Neural cell (in vitro differentiated cells): ENCODE results near the gene MYO10. TPM values are rescaled to one million over a fixed set of nuclear protein-coding genes. Genes with fewer than 3 reads are reported as not detected.

Experiments
- H2AFZ ChIP-seq: fragments of 200-600, 300-800 bp; sonication (generic), shearing (Covaris generic); 2 replicates; pipeline ENCODE4 v1.6.0; 2014; ENCODE audit warnings: low read depth, mild to moderate bottlenecking, antibody characterized with exemption, low read length, moderate library complexity
- H3F3A ChIP-seq: fragments of 200-600 bp; shearing (Covaris generic); 2 replicates; pipeline ENCODE4 v1.6.1; 2016; ENCODE audit warnings: mild to moderate bottlenecking, moderate library complexity, mixed read lengths, antibody characterized with exemption, low read length; ENCODE audit not compliant: insufficient read depth, poor library complexity, severe bottlenecking
- H3K27ac ChIP-seq: fragments of 200-600, 300-800 bp; sonication (generic), shearing (Covaris generic); 2 replicates; pipeline ENCODE4 v1.5.1; 2014; ENCODE audit warnings: mild to moderate bottlenecking, low read length, moderate library complexity
- H3K27me3 ChIP-seq: fragments of 300-800, 200-600 bp; sonication (generic), shearing (Covaris generic); 2 replicates; pipeline ENCODE4 v1.6.0; 2014; ENCODE audit warnings: mild to moderate bottlenecking, low read depth, low read length, moderate library complexity; ENCODE audit not compliant: insufficient read depth
- H3K36me3 ChIP-seq: fragments of 300-800, 200-600 bp; sonication (generic), shearing (Covaris generic); 2 replicates; pipeline ENCODE4 v1.5.1; 2014; ENCODE audit warnings: mild to moderate bottlenecking, antibody characterized with exemption, low read length, moderate library complexity; ENCODE audit not compliant: insufficient read depth
- H3K4me2 ChIP-seq: fragments of 300-800, 200-600 bp; sonication (generic), shearing (Covaris generic); 2 replicates; pipeline ENCODE4 v1.6.0; 2014; ENCODE audit warnings: mild to moderate bottlenecking, low read length
- H3K4me3 ChIP-seq: fragments of 300-800, 200-600 bp; sonication (generic), shearing (Covaris generic); 2 replicates; pipeline ENCODE4 v1.5.1; 2014; ENCODE audit warnings: mild to moderate bottlenecking, low read length, moderate library complexity
- H3K79me2 ChIP-seq: fragments of 200-600 bp; shearing (Covaris generic); replicated peaks from 2 replicates; pipeline ENCODE4 v1.6.0; 2014; ENCODE audit warnings: mild to moderate bottlenecking, low read length, moderate library complexity; ENCODE audit not compliant: insufficient read depth
- H3K9ac ChIP-seq: fragments of 300-800, 200-600 bp; sonication (generic), shearing (Covaris generic); 2 replicates; pipeline ENCODE4 v1.6.1; 2016; ENCODE audit warnings: mild to moderate bottlenecking, low read length, mixed read lengths
- H3K9me2 ChIP-seq: fragments of 200-600 bp; shearing (Covaris generic); 2 replicates; pipeline ENCODE4 v1.6.1; 2016; ENCODE audit warnings: mild to moderate bottlenecking, low read length, mixed read lengths; ENCODE audit not compliant: insufficient read depth
- H3K9me3 ChIP-seq: fragments of 200-600, 300-800 bp; sonication (generic), shearing (Covaris generic); 2 replicates; pipeline ENCODE4 v1.6.1; 2016; ENCODE audit warnings: mild to moderate bottlenecking, mixed run types, low read length, moderate library complexity, mixed read lengths
- H4K20me1 ChIP-seq: fragments of 200-600 bp; shearing (Covaris generic); 2 replicates; pipeline ENCODE4 v1.6.1; 2016; ENCODE audit warnings: mild to moderate bottlenecking, mixed run types; ENCODE audit not compliant: insufficient read depth
- POLR2AphosphoS5 ChIP-seq: IDR thresholded peaks from 2 replicates; pipeline ENCODE4 v1.6.1; 2012
- RAD21 ChIP-seq: fragments of 450-650 bp; conservative IDR thresholded peaks from 2 replicates; pipeline ENCODE4 v1.6.1; 2014; ENCODE audit warnings: antibody characterized with exemption, mild to moderate bottlenecking, moderate library complexity
- REST ChIP-seq: IDR thresholded peaks from 2 replicates; pipeline ENCODE4 v1.6.1; 2012; ENCODE audit warnings: borderline replicate concordance
- polyA plus RNA-seq: library from polyadenylated mRNA; depleted of rRNA; stranded (reverse); fragments of >200 nt; gene quantifications from 2 replicates; pipeline ENCODE4 v1.2.3, GENCODE V29; 2014
- small RNA-seq, 3 experiments: library from RNA; depleted of rRNA; stranded (forward); fragments of <200 nt; gene quantifications; one replicate each; pipeline ENCODE3, GENCODE V24; 2012

Gene MYO10
- polyA plus RNA-seq, 1 donor from 2014 or later, result 3.2 TPM

GRCh38 chr5:16612007-16612406 is 324.1 kb downstream of the MYO10 start:
- Histone ChIP-seq H3K9ac (no peak overlapping the region), H3K4me2 (no peak overlapping the region), H2AFZ (no peak overlapping the region), H3K4me3 (no peak overlapping the region), H3K9me3 (no peaks in the 10 kb centered on the region), H3K79me2 (no peaks in the 10 kb centered on the region), H3K36me3 (no peaks in the 10 kb centered on the region), H4K20me1 (no peaks in the 10 kb centered on the region), H3F3A (no peaks in the 10 kb centered on the region), H3K27me3 (no peaks in the 10 kb centered on the region), H3K9me2 (no peaks in the 10 kb centered on the region), H3K27ac (no peak overlapping the region)
- TF ChIP-seq RAD21 (no peak), REST (no peak), POLR2AphosphoS5 (no peak)

Small RNA genes within 50 kb of the gene (small RNA-seq; reads per million reads assigned to genes)
- gene RF00019 (0 to 1.2 (median 0) reads per million in 3 experiments), gene RNA5SP179 (0 to 0.03 (median 0.03) reads per million in 3 experiments), gene RNU6-660P (0 reads per million in 3 experiments)
